Panc1 (cell line): ENCODE data around the gene OR8G5.

Experiments
- POLR2AphosphoS5 ChIP-seq: IDR thresholded peaks from 2 replicates; pipeline ENCODE4 v1.6.1; 2012; ENCODE audit warnings: mild to moderate bottlenecking, low read depth, low read length, moderate library complexity
- SIN3A ChIP-seq: IDR thresholded peaks from 2 replicates; pipeline ENCODE4 v1.6.1; 2012; ENCODE audit warnings: low read depth, mild to moderate bottlenecking, low read length, moderate library complexity, borderline replicate concordance; ENCODE audit not compliant: insufficient read depth
- TCF7L2 ChIP-seq: IDR thresholded peaks from 2 replicates; pipeline ENCODE4 v1.6.1; 2011; ENCODE audit warnings: mild to moderate bottlenecking, low read depth, low read length, inconsistent platforms
- TF ChIP-seq, protein P1 (sequence below), 2 experiments: IDR thresholded peaks; 2 replicates each; pipeline ENCODE4 v1.6.1; 2011 to 2012; ENCODE audit warnings: low read depth in 2 of 2, control low read depth in 1 of 2, low read length in 1 of 2, mild to moderate bottlenecking in 1 of 2, moderate library complexity in 1 of 2; ENCODE audit not compliant: insufficient read depth in 1 of 2
- TF ChIP-seq, protein P2 (sequence below): fragments of 450-650 bp; IDR thresholded peaks from 2 replicates; pipeline ENCODE4 v1.5.1; 2017; ENCODE audit warnings: mild to moderate bottlenecking

DNA sequence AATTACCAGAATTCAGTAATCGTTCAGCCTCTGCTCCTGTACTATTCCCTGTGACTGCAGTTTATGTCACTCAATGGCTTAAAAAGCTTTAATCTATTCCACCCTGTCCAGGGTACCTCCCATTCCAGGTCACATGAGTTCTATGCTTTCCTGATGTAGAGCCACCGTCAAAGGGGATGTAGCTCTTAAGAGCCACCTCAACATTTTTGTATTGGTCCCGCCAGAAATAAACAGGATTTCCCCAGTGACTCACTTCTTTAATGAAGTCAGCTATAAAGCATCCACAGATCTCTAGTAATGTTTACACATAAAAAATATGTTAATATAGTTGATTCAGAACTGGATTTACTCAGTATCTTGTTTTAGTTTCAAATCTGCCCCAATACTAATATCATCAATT, 58.9 kb downstream of the OR8G5 start:
- TF ChIP-seq, protein P1, sequence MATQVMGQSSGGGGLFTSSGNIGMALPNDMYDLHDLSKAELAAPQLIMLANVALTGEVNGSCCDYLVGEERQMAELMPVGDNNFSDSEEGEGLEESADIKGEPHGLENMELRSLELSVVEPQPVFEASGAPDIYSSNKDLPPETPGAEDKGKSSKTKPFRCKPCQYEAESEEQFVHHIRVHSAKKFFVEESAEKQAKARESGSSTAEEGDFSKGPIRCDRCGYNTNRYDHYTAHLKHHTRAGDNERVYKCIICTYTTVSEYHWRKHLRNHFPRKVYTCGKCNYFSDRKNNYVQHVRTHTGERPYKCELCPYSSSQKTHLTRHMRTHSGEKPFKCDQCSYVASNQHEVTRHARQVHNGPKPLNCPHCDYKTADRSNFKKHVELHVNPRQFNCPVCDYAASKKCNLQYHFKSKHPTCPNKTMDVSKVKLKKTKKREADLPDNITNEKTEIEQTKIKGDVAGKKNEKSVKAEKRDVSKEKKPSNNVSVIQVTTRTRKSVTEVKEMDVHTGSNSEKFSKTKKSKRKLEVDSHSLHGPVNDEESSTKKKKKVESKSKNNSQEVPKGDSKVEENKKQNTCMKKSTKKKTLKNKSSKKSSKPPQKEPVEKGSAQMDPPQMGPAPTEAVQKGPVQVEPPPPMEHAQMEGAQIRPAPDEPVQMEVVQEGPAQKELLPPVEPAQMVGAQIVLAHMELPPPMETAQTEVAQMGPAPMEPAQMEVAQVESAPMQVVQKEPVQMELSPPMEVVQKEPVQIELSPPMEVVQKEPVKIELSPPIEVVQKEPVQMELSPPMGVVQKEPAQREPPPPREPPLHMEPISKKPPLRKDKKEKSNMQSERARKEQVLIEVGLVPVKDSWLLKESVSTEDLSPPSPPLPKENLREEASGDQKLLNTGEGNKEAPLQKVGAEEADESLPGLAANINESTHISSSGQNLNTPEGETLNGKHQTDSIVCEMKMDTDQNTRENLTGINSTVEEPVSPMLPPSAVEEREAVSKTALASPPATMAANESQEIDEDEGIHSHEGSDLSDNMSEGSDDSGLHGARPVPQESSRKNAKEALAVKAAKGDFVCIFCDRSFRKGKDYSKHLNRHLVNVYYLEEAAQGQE (IDR thresholded peaks at IDR 0.05; ENCODE audit: insufficient read depth in 1 of 2, low read depth in 2 of 2, low read length in 1 of 2) = no peak
- TF ChIP-seq, protein P2, sequence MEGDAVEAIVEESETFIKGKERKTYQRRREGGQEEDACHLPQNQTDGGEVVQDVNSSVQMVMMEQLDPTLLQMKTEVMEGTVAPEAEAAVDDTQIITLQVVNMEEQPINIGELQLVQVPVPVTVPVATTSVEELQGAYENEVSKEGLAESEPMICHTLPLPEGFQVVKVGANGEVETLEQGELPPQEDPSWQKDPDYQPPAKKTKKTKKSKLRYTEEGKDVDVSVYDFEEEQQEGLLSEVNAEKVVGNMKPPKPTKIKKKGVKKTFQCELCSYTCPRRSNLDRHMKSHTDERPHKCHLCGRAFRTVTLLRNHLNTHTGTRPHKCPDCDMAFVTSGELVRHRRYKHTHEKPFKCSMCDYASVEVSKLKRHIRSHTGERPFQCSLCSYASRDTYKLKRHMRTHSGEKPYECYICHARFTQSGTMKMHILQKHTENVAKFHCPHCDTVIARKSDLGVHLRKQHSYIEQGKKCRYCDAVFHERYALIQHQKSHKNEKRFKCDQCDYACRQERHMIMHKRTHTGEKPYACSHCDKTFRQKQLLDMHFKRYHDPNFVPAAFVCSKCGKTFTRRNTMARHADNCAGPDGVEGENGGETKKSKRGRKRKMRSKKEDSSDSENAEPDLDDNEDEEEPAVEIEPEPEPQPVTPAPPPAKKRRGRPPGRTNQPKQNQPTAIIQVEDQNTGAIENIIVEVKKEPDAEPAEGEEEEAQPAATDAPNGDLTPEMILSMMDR = no peak
- TF ChIP-seq TCF7L2 (no peak), POLR2AphosphoS5 (no peak), SIN3A (no peak)
